Sigmoid colon (tissue), 4 donors: ENCODE results near the gene SCAI.
"Not testable (repeated sequence)": the region's sequence is repeated elsewhere in the genome, so short reads cannot be mapped to it uniquely, and the experiment has no call there.

Source experiments
- EP300 ChIP-seq, 4 donors: sonication (generic); formaldehyde crosslinking; IDR thresholded peaks; one replicate each; pipeline ENCODE4 v1.6.1; 2017; ENCODE audit warnings: antibody characterized with exemption in 4 of 4
- POLR2A ChIP-seq, 2 donors: fragments of 450-650 bp; IDR thresholded peaks; one replicate each; pipeline ENCODE4 v1.6.1; 2016; ENCODE audit warnings: antibody characterized with exemption in 2 of 2, mild to moderate bottlenecking in 2 of 2, moderate library complexity in 2 of 2
- POLR2AphosphoS5 ChIP-seq, 4 donors: sonication (generic); formaldehyde crosslinking; IDR thresholded peaks; one replicate each; pipeline ENCODE4 v1.6.1; 2017; ENCODE audit warnings: antibody characterized with exemption in 4 of 4
- TF ChIP-seq, protein P1 (sequence below), 4 experiments: fragments of 450-650 bp in 3 of 4; fragments of 200-600 bp in 1 of 4; IDR thresholded peaks; one replicate each; pipeline ENCODE4 v1.5.1; 2016 to 2019; ENCODE audit warnings: antibody characterized with exemption in 4 of 4, mild to moderate bottlenecking in 3 of 4, moderate library complexity in 2 of 4

- not testable (repeated sequence) for TF ChIP-seq POLR2A, EP300, POLR2AphosphoS5 (IDR thresholded peaks at IDR 0.05)
- TF ChIP-seq, protein P1, sequence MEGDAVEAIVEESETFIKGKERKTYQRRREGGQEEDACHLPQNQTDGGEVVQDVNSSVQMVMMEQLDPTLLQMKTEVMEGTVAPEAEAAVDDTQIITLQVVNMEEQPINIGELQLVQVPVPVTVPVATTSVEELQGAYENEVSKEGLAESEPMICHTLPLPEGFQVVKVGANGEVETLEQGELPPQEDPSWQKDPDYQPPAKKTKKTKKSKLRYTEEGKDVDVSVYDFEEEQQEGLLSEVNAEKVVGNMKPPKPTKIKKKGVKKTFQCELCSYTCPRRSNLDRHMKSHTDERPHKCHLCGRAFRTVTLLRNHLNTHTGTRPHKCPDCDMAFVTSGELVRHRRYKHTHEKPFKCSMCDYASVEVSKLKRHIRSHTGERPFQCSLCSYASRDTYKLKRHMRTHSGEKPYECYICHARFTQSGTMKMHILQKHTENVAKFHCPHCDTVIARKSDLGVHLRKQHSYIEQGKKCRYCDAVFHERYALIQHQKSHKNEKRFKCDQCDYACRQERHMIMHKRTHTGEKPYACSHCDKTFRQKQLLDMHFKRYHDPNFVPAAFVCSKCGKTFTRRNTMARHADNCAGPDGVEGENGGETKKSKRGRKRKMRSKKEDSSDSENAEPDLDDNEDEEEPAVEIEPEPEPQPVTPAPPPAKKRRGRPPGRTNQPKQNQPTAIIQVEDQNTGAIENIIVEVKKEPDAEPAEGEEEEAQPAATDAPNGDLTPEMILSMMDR (IDR thresholded peaks at IDR 0.05): not testable (repeated sequence)
These were observed 61.1 kb downstream of the SCAI start for GRCh38 chr9:125082197-125082596.
